ENCODE measurements around the gene CCDC185.

DNA sequence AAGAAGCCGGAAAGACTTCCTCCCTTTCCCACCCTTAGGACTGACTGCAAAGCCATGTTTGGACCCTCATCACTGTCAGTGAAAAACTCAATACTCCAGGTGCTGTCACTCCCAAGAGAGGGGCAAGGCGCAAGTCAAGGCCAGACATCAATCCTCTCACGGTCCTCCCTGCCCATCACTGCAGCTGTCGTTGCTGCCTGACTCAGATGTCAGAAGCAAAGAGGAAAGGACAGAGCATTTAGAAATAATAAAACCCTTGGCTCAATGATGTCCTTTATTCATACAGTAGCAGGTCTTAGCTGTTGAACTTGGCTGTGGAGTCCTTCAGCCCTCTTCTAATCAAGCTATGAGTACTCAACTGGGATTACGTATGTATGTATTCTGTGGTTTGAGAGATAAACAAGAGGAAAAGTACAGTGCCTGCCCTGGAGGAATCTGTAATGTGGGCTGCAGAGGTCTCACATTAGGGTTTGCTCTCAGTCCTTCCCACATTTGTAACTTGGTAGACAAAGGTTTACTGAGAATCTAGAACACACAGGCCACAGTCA is 42.8 kb upstream of the CCDC185 start:
- TF ChIP-seq, protein P1, sequence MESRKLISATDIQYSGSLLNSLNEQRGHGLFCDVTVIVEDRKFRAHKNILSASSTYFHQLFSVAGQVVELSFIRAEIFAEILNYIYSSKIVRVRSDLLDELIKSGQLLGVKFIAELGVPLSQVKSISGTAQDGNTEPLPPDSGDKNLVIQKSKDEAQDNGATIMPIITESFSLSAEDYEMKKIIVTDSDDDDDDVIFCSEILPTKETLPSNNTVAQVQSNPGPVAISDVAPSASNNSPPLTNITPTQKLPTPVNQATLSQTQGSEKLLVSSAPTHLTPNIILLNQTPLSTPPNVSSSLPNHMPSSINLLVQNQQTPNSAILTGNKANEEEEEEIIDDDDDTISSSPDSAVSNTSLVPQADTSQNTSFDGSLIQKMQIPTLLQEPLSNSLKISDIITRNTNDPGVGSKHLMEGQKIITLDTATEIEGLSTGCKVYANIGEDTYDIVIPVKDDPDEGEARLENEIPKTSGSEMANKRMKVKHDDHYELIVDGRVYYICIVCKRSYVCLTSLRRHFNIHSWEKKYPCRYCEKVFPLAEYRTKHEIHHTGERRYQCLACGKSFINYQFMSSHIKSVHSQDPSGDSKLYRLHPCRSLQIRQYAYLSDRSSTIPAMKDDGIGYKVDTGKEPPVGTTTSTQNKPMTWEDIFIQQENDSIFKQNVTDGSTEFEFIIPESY (IDR thresholded peaks at IDR 0.05), result no peak
- TF ChIP-seq, protein P2, sequence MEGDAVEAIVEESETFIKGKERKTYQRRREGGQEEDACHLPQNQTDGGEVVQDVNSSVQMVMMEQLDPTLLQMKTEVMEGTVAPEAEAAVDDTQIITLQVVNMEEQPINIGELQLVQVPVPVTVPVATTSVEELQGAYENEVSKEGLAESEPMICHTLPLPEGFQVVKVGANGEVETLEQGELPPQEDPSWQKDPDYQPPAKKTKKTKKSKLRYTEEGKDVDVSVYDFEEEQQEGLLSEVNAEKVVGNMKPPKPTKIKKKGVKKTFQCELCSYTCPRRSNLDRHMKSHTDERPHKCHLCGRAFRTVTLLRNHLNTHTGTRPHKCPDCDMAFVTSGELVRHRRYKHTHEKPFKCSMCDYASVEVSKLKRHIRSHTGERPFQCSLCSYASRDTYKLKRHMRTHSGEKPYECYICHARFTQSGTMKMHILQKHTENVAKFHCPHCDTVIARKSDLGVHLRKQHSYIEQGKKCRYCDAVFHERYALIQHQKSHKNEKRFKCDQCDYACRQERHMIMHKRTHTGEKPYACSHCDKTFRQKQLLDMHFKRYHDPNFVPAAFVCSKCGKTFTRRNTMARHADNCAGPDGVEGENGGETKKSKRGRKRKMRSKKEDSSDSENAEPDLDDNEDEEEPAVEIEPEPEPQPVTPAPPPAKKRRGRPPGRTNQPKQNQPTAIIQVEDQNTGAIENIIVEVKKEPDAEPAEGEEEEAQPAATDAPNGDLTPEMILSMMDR (IDR thresholded peaks at IDR 0.05; ENCODE audit: low read depth, low read length, missing input control), result no peak
- TF ChIP-seq SP1 (IDR thresholded peaks at IDR 0.05) (no peak), YY1 (IDR thresholded peaks at IDR 0.05) (no peak), RAD21 (IDR thresholded peaks at IDR 0.05) (no peak), RXRA (IDR thresholded peaks at IDR 0.05) (no peak), JUND (IDR thresholded peaks at IDR 0.05) (no peak), GABPA (IDR thresholded peaks at IDR 0.05 in 1 of 2, conservative IDR thresholded peaks at IDR 0.05 in 1 of 2) (no peak), HNF4G (IDR thresholded peaks at IDR 0.05) (no peak)

Measured in liver (tissue), 3 donors.